HepG2 (cell line): ENCODE results near the gene STK11. TPM values are rescaled to one million over a fixed set of nuclear protein-coding genes. Genes with fewer than 3 reads are reported as not detected.

ENCODE experiments used
- ATF7-NPFF ChIP-seq: sonication (generic); formaldehyde crosslinking; IDR thresholded peaks from 2 replicates; pipeline ENCODE4 v1.8.1; 2023; ENCODE audit warnings: mild to moderate bottlenecking, low read depth, missing genetic modification reagents, moderate library complexity
- CAMTA2 ChIP-seq: sonication (generic); formaldehyde crosslinking; IDR thresholded peaks from 2 replicates; pipeline ENCODE4 v1.4.0; 2020; ENCODE audit warnings: mild to moderate bottlenecking, missing genetic modification reagents, borderline replicate concordance
- CSRNP2 ChIP-seq: sonication (generic); formaldehyde crosslinking; conservative IDR thresholded peaks from 2 replicates; pipeline ENCODE4 v1.8.0; 2022; ENCODE audit warnings: low read depth, missing genetic modification reagents
- DMAP1 ChIP-seq: IDR thresholded peaks from 2 replicates; pipeline ENCODE4 v1.6.1; 2016
- HNRNPL ChIP-seq: fragments of 200-400 bp; formaldehyde crosslinking; IDR thresholded peaks from 2 replicates; pipeline ENCODE4 v1.6.1; 2017; ENCODE audit warnings: mild to moderate bottlenecking, low read depth, low read length
- IRF2 ChIP-seq: IDR thresholded peaks from 2 replicates; pipeline ENCODE4 v1.6.1; 2018; ENCODE audit warnings: missing genetic modification reagents, missing compliant biosample characterization
- MIER3 ChIP-seq: IDR thresholded peaks from 2 replicates; pipeline ENCODE4 v1.6.1; 2016; ENCODE audit warnings: missing compliant biosample characterization, borderline replicate concordance
- POLR2AphosphoS5 ChIP-seq: IDR thresholded peaks from 2 replicates; pipeline ENCODE4 v1.6.1; 2012; ENCODE audit warnings: low read depth, low read length
- RBFOX2 ChIP-seq: fragments of 200-400 bp; formaldehyde crosslinking; IDR thresholded peaks from 2 replicates; pipeline ENCODE4 v1.6.1; 2017; ENCODE audit warnings: low read depth, mild to moderate bottlenecking, low read length
- SNAPC4 ChIP-seq: sonication (generic); formaldehyde crosslinking; IDR thresholded peaks from 2 replicates; pipeline ENCODE4 v1.4.0; 2020; ENCODE audit warnings: mild to moderate bottlenecking, missing genetic modification reagents
- SRF ChIP-seq: IDR thresholded peaks from 2 replicates; pipeline ENCODE4 v1.6.1; 2011; ENCODE audit warnings: mild to moderate bottlenecking, low read depth, low read length, moderate library complexity
- SUZ12 ChIP-seq: fragments of 150-350 bp; IDR thresholded peaks from 2 replicates; pipeline ENCODE4 v1.6.1; 2014; ENCODE audit warnings: low read depth, low read length
- TRAFD1 ChIP-seq: sonication (generic); formaldehyde crosslinking; IDR thresholded peaks from 2 replicates; pipeline ENCODE4 v1.5.1; 2020; ENCODE audit warnings: missing genetic modification reagents, mild to moderate bottlenecking, borderline replicate concordance
- ZBTB2 ChIP-seq: sonication (generic); formaldehyde crosslinking; IDR thresholded peaks from 2 replicates; pipeline ENCODE4 v1.8.0; 2022; ENCODE audit warnings: low read depth, missing genetic modification reagents
- ZNF180 ChIP-seq: sonication (generic); formaldehyde crosslinking; IDR thresholded peaks from 2 replicates; pipeline ENCODE4 v1.4.0; 2020; ENCODE audit warnings: low read depth, missing genetic modification reagents, borderline replicate concordance
- ZNF205 ChIP-seq: IDR thresholded peaks from 2 replicates; pipeline ENCODE4 v1.6.1; 2018; ENCODE audit warnings: missing biosample characterization, missing genetic modification reagents
- ZNF232 ChIP-seq: sonication (generic); formaldehyde crosslinking; IDR thresholded peaks from 2 replicates; pipeline ENCODE4 v1.4.0; 2020; ENCODE audit warnings: missing genetic modification reagents, borderline replicate concordance
- ZNF30 ChIP-seq: sonication (generic); formaldehyde crosslinking; IDR thresholded peaks from 2 replicates; pipeline ENCODE4 v1.5.0; 2020; ENCODE audit warnings: mild to moderate bottlenecking, missing genetic modification reagents
- ZNF773 ChIP-seq: sonication (generic); formaldehyde crosslinking; IDR thresholded peaks from 2 replicates; pipeline ENCODE4 v1.4.0; 2020; ENCODE audit warnings: missing genetic modification reagents, borderline replicate concordance
- polyA plus RNA-seq, 8 experiments: library from polyadenylated mRNA; depleted of rRNA in 3 of 8; stranded (reverse) in 7 of 8; unstranded in 1 of 8; fragments of >200 nt; fragmentation: Illumina TruSeq in 4 of 8; extraction: Trizol in 4 of 8; gene quantifications; 2 replicates each; pipeline versions ENCODE4 v1.2.1 to v1.2.3, GENCODE V29; 2011 to 2016; ENCODE audit warnings: low read depth in 4 of 8, missing spikeins in 1 of 8, mixed read lengths in 1 of 8; ENCODE audit not compliant: insufficient read depth in 1 of 8
- total RNA-seq, 5 experiments: library from RNA; depleted of rRNA; stranded (reverse); fragments of >200 nt; fragmentation: Illumina TruSeq; extraction: Trizol; gene quantifications; 2 replicates each; pipeline ENCODE4 v1.2.3, GENCODE V29; 2016; ENCODE audit warnings: low read depth in 1 of 5

The STK11 gene
- total and polyA plus RNA-seq, 2 of the 13 experiments (the other 11 are each of a cell fraction or from before 2014, with no cell fraction given): 27.5 to 43.6 TPM

- peak; percentile 95 for TF ChIP-seq ZBTB2 (CRISPR knock-in tag)
- TF ChIP-seq ZNF180: no peak
- peak; percentile 49; the same call in 1 of the 2 replicates for TF ChIP-seq ATF7-NPFF (CRISPR knock-in tag)
- TF ChIP-seq DMAP1: 0 out of 2 replicates have a peak, but pooled peaks have one; percentile 26
- TF ChIP-seq RBFOX2: peak; percentile 87
- peak; percentile 46; the same call in 1 of the 2 replicates for TF ChIP-seq POLR2AphosphoS5
- TF ChIP-seq IRF2 (CRISPR knock-in tag): peak; percentile 94
- no peak for TF ChIP-seq CSRNP2 (CRISPR knock-in tag)
- TF ChIP-seq TRAFD1 (CRISPR knock-in tag): no peak
- TF ChIP-seq HNRNPL: no peak
- TF ChIP-seq MIER3 (CRISPR knock-in tag): peak; percentile 71; the same call in 1 of the 2 replicates
- TF ChIP-seq ZNF205 (CRISPR knock-in tag): peak; percentile 48; the same call in 1 of the 2 replicates
- no peak; the same call in none of the 2 replicates for TF ChIP-seq CAMTA2 (CRISPR knock-in tag)
- no peak for TF ChIP-seq ZNF30 (CRISPR knock-in tag)
- TF ChIP-seq SUZ12: peak; percentile 85
- peak; percentile 2; the same call in 1 of the 2 replicates for TF ChIP-seq ZNF232
- TF ChIP-seq ZNF773 (CRISPR knock-in tag): 0 out of 2 replicates have a peak, but pooled peaks have one; percentile 28
- 0 out of 2 replicates have a peak, but pooled peaks have one; percentile 20 for TF ChIP-seq SRF
- 0 out of 2 replicates have a peak, but pooled peaks have one; percentile 36 for TF ChIP-seq SNAPC4 (CRISPR knock-in tag)
Measured at GRCh38 chr19:1241417-1242095, 36.0 kb downstream of the STK11 start, which contains the start of gene ATP5F1D (continued).
